NCI-H2081 (cell line): Measurements from ENCODE around the gene GALNT10.

Experiments
- DNase-seq, 2 experiments: peaks; one replicate each; lab custom pipeline; 2025; lab: John Stamatoyannopoulos, UW

The GALNT10 gene

DNA sequence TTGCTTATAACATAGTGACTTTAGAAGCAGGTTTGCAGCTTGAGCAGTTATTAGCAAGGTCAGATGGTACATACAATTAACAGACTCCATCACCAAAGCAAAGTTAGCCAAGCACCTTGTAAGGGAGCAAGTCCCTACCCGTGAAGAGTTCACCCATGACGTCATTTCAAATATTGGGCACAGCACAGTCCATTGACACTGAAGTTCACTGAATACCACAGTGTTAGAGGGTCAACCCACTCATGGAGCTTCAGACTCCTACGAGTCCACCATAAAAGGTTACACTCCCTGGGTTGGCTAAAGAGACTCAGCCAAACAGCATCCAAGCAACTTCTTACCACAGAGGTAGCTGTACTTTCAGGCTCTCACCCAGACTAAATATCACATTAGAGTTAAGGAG is 77.5 kb downstream of the GALNT10 start:
- no peak for DNase-seq

- DNase-seq: no peak
Measured at GRCh38 chr5:154269414-154269813, 78.9 kb downstream of the GALNT10 start.

DNA sequence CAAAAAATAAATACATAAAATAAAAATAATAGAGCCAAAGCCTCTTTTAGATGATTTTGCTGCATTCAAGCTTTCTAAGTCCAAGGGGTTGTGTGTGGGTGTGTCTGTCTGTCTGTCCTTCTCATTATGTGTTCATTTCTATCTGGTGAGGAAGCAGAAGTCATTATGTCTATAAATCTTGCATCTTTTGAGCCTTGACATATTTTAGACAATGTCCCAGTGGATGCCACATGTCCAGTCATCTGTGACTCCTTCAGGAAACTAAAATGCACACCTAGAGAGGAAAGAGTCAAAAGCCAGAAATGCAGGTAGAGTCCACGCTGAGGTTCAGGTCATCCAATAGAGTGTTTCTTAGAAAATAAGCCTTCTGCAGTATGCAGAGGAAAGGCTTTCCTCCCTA is 80.9 kb downstream of the GALNT10 start:
- no peak for DNase-seq

GRCh38 chr5:154271936-154272514 is 81.5 kb downstream of the GALNT10 start:
- peak in 1 of 2 experiments; percentile 4 for DNase-seq

- no peak for DNase-seq
Measured at GRCh38 chr5:154273028-154273617, 82.6 kb downstream of the GALNT10 start.

- DNase-seq: no peak
Measured at GRCh38 chr5:154273963-154274827, 83.7 kb downstream of the GALNT10 start.

DNA sequence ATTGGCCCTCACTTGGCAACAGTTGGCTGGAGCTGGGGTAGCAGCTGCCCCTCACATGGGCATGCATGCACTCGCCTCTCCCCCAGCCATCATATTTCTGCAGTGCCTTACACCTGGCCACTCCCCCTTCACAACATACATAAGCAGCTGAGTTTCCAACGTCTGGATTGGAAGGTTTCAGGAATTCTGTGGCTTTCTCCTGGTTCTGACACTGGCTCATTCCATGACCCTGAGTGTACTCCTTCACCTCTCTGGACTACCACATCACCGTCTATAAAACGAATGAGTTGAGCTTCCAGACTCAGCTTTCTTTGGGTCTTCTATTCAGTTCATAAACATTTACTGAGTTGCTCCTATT is 84.3 kb downstream of the GALNT10 start:
- DNase-seq: no peak

DNA sequence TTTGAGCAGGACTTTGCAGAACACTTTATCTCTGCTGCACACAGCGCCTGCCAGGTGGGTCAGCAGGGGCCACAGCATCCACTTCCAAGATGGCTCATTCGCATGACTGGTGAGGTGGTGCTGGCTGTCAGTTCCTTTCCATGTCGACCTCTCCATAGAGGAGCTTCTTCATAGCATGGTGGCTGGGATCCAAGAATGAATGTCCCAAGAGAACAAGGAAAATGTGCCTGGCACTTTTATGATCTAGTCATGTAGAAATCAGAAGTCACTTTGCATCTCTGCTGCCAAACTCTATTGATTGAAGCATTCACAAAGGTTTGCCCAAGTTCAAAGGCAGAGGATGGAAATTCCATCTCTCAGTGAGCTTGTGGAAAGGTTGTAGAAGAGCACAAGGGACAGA is 85.0 kb downstream of the GALNT10 start:
- no peak for DNase-seq

GRCh38 chr5:154276261-154276972 is 85.9 kb downstream of the GALNT10 start:
- no peak for DNase-seq

DNA sequence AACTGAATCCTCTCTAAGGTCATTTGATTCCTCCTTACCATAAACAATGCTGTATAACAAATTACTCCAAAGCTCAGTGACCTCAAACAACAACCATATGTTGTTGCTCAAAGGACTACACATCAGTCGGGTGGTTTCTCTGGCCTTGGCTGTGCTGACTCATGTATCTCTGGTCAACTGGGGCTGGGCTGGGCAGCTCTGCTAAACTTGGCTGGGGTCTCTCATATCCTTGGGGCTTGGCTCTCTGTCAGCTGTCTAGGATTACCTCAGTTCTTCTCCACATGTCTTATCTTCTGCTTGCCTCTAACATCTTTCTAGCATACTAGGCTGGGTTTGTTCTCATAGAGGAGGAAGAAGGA is 86.4 kb downstream of the GALNT10 start:
- DNase-seq: no peak

DNA sequence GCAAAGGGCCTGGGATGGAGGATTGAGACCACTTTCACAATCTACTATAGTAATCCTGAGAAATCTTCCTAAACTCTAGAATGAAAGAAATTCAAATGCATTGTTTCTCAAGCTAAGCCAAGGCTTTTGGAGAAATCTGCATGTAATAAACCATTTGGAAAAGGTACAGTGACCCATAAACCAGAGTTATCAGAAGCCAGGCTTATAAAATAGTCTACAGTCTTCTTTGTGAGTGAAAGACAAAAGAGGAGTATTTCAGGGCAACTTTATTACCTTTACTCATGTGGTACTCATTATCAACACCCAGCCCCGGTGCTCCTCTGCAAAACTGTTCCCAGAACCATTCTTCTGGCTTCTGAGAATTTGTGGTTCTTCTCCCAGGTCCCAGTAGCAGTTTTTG is 87.0 kb downstream of the GALNT10 start:
- DNase-seq: no peak

DNA sequence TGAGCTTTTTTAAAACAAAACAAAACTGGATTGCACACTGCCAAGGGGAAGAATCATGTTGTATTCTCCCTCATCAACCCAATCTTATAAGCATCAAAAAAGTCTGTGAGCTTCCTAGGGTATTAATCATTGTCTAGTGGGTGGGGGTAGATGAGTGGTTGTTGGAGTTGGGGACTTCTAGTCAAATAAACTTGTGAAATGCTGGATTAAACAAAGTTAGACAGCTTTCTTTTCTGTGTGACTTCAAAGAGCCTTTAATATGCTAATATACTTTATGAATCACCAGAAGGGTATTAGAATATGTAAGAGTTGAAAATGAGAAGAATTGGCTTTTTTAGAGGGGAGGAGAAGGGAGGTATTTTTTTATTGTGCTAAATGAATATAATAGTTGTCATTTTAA is 87.7 kb downstream of the GALNT10 start:
- no peak for DNase-seq

DNA sequence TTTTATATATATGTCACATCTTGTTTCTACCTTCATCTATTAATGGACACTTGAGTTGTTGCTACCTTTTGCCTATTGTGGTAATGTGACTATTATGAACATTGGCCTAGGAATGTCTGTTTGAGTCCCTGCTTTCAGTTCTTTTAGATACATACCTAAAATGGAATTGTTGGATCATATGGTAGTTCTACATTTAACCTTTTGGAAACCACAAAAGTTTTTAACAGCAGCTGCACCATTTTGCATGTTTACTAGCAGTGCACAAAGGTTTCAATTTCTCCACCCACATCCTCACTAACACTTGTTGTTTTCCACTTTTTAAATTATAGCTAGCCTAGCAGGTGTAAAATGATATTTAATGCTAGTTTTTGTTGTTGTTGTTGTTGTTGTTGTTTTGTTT is 88.4 kb downstream of the GALNT10 start:
- DNase-seq: no peak

- no peak for DNase-seq
Measured at GRCh38 chr5:154284433-154284832, 93.9 kb downstream of the GALNT10 start.

DNA sequence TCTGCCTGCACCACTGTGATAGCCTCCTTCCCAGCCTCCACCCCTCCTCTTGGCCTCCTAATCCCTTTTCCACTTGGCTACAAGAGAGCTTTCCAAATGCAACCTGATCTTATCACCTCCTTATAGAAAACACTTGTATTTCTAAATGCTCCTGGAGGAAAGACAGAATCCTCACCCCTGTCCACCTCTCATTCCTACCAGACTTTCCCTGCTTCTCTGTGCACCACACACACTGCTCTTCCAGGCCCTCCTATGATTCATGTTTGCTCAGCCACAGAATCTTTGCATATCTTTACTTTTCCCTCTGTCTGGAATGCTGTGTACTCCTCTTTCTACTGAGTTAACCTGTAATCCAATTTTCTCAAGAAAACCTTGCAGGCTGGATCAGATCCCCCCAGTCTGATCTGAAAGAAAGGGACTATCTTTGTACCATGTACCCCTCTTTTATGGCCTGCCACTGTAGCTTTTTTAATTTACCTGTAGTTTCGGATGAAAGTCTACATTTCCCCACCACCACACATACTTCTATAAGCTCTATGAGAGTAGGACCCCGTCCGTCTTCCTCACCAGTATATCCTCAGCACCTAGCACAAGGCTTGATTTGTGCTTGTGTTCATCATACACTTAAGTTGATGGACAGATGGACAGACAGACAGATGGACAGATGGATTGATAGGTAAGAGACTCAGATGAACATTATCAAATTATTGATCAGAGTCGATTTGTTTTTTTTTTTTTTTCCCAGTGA is 95.3 kb downstream of the GALNT10 start:
- no peak for DNase-seq

GRCh38 chr5:154286557-154286956 is 96.0 kb downstream of the GALNT10 start:
- DNase-seq: no peak

- DNase-seq: no peak
Measured at GRCh38 chr5:154287136-154287535, 96.6 kb downstream of the GALNT10 start.

- DNase-seq: no peak
Measured at GRCh38 chr5:154288145-154288544, 97.6 kb downstream of the GALNT10 start.

DNA sequence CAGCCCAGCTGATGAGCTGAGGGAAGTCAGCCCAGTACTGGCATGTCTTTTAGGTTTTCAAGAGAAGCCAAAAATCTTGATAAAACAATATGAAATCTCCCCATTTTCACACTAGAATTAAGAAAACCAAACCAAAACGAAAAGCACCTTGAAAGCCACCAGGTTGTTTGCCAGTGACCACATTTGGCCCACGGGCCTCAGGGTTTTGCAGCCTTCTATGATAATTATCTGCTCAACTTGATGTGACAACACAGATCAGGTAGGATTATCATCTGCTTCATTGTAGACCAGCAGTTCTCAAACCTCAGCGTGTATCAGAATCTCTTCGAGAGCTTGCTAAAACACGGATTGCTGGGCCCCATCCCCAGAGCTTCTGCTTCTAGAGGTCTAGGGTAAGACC is 101.4 kb downstream of the GALNT10 start:
- no peak for DNase-seq

DNA sequence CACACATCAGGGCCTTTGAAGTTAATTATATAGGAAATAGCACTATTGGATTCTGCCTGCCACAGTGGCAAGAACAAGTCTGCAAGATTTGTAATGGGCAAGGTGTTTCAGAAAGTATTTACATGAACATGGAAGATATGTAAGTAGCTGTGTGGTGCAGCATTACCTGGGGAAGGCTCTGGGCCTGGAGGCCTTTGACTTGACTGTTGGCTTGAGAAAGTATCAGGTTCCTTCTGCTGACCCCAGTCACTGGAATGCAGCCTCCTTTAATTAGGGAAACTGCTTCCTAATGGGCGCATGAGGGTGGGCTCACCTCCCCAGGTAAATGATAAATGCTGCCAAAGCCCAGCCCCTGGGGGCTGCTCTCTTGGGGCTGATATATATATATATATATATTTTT is 102.7 kb downstream of the GALNT10 start:
- no peak for DNase-seq

DNA sequence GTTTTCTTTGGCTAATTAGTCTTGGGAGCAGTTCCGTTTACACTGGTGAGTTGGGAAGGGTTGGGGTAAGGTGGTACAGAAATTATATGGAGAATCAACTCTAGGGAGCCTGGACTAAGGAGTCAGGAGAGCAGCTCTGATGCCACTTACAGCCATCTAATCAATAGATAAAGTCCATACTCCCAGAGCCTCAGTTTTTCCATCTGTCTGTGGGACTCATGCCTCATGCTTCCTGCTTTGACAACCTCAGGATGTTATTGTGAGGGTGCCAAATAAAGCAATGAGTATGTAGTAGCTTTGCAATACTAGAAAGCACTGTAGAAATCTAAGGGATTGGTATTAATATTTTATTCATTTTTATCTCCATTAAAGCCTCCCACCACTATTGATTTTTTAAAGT is 105.0 kb downstream of the GALNT10 start:
- DNase-seq: no peak

DNA sequence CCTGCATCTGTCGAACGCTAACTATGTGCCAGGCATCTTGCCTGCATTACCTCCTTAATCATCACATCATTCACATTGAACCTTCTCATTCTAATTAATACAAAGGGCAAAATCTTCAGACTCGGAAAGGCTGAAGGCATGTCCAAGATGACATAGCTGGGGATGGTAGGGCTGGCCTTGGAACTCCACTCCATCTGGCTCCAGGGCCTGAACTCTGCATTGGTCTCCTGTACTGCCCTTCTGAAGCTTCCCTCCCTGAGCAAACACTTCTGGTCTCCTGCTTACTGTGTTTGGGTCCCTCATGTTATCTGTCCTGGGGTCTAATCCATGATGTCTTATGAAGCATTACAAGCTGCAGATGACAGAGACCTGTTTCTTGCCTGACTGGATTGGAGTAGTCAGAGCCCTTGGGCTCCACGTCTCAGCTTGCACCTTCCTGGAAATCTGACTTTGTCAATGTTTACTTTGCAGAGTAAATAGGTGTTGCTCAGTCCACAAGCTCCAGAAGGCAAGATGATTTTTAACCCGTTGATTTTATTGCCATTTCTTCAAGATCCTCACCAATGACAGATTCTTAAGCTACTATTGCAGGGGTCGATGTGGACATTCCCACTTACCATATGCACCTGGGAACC is 106.1 kb downstream of the GALNT10 start:
- no peak for DNase-seq
